Vagina (tissue), 2 donors: ENCODE results near the gene RCN2. TPM values are rescaled to one million over a fixed set of nuclear protein-coding genes. Genes with fewer than 3 reads are reported as not detected.
A peak's percentile ranks its signal among the peaks of the same experiment; 100 is the strongest.
"Not testable (repeated sequence)": the region's sequence is repeated elsewhere in the genome, so short reads cannot be mapped to it uniquely, and the experiment has no call there.

Experiments
- DNase-seq, 2 donors: peaks; one replicate each; pipeline ENCODE4 v3.0.0-alpha.2; 2017; ENCODE audit errors: extremely low spot score in 2 of 2
- H3K27ac ChIP-seq: fragments of 200-600 bp; sonication (generic); one replicate; pipeline ENCODE4 v1.5.1; 2019
- H3K27me3 ChIP-seq: fragments of 200-600 bp; sonication (generic); one replicate; pipeline ENCODE4 v1.5.1; 2019
- H3K36me3 ChIP-seq, 2 donors: fragments of 200-600 bp; sonication (generic); one replicate each; pipeline ENCODE4 v1.5.1; 2017 to 2019
- H3K4me1 ChIP-seq: fragments of 200-600 bp; sonication (generic); one replicate; pipeline ENCODE4 v1.5.1; 2019
- H3K4me3 ChIP-seq, 2 donors: fragments of 200-600 bp; sonication (generic); 1 replicate in 1 of 2; 2 replicates in 1 of 2; pipeline ENCODE4 v1.5.1; 2016 to 2019
- H3K9me3 ChIP-seq: fragments of 200-600 bp; sonication (generic); one replicate; pipeline ENCODE4 v1.5.1; 2019
- POLR2A ChIP-seq, 2 donors: fragments of 450-650 bp; IDR thresholded peaks; one replicate each; pipeline ENCODE4 v1.6.1; 2017; ENCODE audit warnings: antibody characterized with exemption in 2 of 2, mild to moderate bottlenecking in 2 of 2, moderate library complexity in 2 of 2
- POLR2AphosphoS5 ChIP-seq, 2 donors: sonication (generic); formaldehyde crosslinking; IDR thresholded peaks; one replicate each; pipeline ENCODE4 v1.9.0; 2017; ENCODE audit warnings: antibody characterized with exemption in 2 of 2, mild to moderate bottlenecking in 2 of 2, low read depth in 1 of 2; ENCODE audit not compliant: insufficient read depth in 1 of 2
- intact Hi-C: fragments of 100-400 bp; cut with DNase I; formaldehyde crosslinking; loops from one replicate; pipeline ENCODE4 v1.15.1; 2023
- total RNA-seq: library from RNA; depleted of rRNA; stranded (reverse); fragments of >200 nt; gene quantifications from one replicate; pipeline ENCODE4 v1.2.3, GENCODE V29; 2016
- TF ChIP-seq, protein P1 (sequence below), 3 experiments: fragments of 450-650 bp in 2 of 3; fragments of 200-600 bp in 1 of 3; sonication (generic) in 1 of 3; IDR thresholded peaks; one replicate each; pipeline ENCODE4 v1.5.1; 2017 to 2019; ENCODE audit warnings: antibody characterized with exemption in 3 of 3, mild to moderate bottlenecking in 2 of 3, moderate library complexity in 2 of 3

Gene RCN2, protein sequence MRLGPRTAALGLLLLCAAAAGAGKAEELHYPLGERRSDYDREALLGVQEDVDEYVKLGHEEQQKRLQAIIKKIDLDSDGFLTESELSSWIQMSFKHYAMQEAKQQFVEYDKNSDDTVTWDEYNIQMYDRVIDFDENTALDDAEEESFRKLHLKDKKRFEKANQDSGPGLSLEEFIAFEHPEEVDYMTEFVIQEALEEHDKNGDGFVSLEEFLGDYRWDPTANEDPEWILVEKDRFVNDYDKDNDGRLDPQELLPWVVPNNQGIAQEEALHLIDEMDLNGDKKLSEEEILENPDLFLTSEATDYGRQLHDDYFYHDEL
- 39.5 TPM for total RNA-seq

DNA sequence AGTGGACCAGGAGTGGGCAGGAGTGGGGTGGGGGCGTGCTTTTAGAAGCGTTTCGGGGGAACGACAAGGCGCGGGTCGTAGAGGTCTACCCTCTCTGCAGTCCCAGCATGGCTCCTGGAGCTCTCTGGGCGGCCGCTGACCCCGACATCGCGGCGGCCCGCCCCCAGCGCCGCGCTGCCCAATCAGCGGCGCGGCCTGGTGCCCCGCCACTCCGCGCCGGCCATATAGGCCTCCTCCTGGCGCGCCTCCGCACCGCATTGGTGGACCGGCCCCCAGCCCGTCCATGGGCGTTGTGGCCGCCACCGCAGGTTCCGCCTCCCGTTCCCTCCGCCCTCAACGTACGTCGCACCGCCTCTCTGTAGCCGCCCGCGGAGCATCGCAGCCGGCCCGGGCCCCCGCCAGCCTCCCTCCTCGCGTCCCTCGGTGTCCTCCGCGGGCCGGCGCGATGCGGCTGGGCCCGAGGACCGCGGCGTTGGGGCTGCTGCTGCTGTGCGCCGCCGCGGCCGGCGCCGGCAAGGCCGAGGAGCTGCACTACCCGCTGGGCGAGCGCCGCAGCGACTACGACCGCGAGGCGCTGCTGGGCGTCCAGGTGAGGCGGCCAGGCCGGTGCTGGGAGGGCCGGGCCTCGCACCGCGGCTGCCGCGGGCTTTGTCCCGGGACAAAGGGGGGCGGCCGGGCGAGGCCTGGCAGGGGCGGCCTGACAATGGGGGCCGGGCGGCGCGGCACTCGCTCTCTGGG is at the start of gene RCN2:
Gene RCN2, plus strand, starts transcription at position 353 of the 738 bp plus-strand sequence. Its CDS starts 93 bp downstream, at position 446.
- intact Hi-C loops = no loop called here

DNA sequence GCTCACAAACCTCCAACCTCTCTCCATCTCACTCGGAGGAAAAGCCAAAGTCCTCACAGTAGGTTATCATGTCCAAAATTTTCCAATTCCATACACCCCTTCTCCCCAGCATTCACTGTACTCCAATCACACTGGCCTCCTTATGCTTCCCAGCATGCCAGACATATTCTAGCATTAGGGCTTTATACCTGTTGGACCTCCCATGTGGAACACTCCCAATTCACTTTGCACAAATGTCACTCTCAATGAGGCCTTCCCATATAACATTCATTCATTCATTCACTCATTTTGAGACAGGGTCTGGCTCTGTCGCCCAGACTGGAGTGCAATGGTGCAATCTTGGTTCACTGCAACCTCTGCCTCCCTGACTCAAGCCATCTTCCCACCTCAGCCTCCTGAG is 46.3 kb upstream of the RCN2 start:
- Histone ChIP-seq H3K27me3 (no peaks in the 10 kb centered on the region), H3K27ac (no peak overlapping the region)

More for the DNA sequence above, at the start of gene RCN2:
- Histone ChIP-seq H3K27me3 (no peaks in the 10 kb centered on the region), H3K9me3 (no peaks in the 10 kb centered on the region), H3K36me3 (peaks cover 0 to 19% of the 10 kb centered on the region in 2 donors), H3K27ac (peak within 1 kb of the TSS; percentile 56), H3K4me3 (peak within 1 kb of the TSS; percentile 65 to 87), H3K4me1 (peaks cover 15% of the 10 kb centered on the region)
- TF ChIP-seq POLR2AphosphoS5 (IDR thresholded peaks at IDR 0.05; ENCODE audit: insufficient read depth in 1 of 2, low read depth in 1 of 2) = peak; percentile 12 to 67
- peak; percentile 68 to 74 for TF ChIP-seq POLR2A (IDR thresholded peaks at IDR 0.05)
- TF ChIP-seq, protein P1, sequence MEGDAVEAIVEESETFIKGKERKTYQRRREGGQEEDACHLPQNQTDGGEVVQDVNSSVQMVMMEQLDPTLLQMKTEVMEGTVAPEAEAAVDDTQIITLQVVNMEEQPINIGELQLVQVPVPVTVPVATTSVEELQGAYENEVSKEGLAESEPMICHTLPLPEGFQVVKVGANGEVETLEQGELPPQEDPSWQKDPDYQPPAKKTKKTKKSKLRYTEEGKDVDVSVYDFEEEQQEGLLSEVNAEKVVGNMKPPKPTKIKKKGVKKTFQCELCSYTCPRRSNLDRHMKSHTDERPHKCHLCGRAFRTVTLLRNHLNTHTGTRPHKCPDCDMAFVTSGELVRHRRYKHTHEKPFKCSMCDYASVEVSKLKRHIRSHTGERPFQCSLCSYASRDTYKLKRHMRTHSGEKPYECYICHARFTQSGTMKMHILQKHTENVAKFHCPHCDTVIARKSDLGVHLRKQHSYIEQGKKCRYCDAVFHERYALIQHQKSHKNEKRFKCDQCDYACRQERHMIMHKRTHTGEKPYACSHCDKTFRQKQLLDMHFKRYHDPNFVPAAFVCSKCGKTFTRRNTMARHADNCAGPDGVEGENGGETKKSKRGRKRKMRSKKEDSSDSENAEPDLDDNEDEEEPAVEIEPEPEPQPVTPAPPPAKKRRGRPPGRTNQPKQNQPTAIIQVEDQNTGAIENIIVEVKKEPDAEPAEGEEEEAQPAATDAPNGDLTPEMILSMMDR (IDR thresholded peaks at IDR 0.05) = no peak
- DNase-seq = peak in 1 of 2 donors; percentile 92

DNA sequence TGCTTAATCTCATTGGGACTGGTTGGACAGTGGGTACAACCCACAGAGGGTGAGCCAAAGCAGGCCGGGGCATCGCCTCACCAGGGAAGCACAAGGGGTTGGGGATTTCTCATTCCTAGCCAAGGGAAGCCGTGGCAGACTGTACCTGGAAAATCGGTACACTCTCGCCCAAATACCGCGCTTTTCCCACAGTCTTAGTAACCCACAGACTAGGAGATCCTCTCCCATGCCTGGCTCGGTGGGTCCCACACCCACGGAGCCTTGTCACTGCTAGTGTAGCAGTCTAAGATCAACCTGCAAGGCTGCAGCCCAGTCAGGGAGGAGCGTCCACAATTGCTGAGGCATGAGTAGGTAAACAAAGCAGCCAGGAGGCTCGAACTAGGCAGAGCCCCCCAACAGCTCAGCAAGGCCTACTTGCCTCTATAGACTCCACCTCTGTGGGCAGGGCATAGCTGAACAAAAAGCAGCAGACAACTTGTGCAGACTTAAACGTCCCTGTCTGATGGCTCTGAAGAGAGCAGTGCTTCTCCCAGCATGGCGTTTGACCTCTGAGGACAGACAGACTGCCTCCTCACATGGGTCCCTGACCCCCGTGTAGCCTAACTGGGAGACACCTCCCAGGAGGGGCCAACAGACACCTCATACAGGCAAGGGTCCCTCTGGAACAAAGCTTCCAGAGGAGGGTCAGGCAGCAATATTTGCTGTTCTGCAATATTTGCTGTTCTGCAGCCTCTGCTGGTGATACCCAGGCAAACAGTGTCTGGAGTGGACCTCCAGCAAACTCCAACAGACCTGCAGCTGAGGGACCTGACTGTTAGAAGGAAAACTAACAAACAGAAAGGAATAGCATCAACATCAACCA is 44.0 kb upstream of the RCN2 start:
- H3K4me1 ChIP-seq, intact Hi-C loops, H3K4me3 ChIP-seq, DNase-seq, H3K9me3 ChIP-seq, H3K27me3 ChIP-seq, H3K27ac ChIP-seq: not testable (repeated sequence)
- H3K36me3 ChIP-seq = peaks cover 0 to 10% of the 10 kb centered on the region in 2 donors

More for the DNA sequence above, 46.3 kb upstream of the RCN2 start:
- Histone ChIP-seq H3K4me1 (no peaks in the 10 kb centered on the region), H3K4me3 (no peak overlapping the region), H3K36me3 (peaks cover 0 to 20% of the 10 kb centered on the region in 2 donors), H3K9me3 (no peaks in the 10 kb centered on the region)
- intact Hi-C loops = no loop called here
- TF ChIP-seq POLR2AphosphoS5 (IDR thresholded peaks at IDR 0.05; ENCODE audit: insufficient read depth in 1 of 2, low read depth in 1 of 2) = no peak
- TF ChIP-seq, protein P1 (IDR thresholded peaks at IDR 0.05) = no peak
- no peak for TF ChIP-seq POLR2A (IDR thresholded peaks at IDR 0.05)
- no peak for DNase-seq

DNA sequence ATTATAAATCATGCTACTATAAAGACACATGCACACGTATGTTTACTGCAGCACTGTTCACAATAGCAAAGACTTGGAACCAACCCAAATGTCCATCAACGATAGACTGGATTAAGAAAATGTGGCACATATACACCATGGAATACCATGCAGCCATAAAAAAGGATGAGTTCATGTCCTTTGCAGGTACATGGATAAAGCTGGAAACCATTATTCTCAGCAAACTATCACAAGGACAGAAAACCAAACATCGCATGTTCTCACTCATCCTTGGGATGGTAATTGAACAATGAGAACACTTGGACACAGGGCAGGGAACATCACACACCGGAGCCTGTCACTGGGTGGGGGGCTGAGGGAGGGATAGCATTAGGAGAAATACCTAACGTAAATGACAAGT is 38.7 kb upstream of the RCN2 start:
- DNase-seq, intact Hi-C loops, H3K9me3 ChIP-seq: not testable (repeated sequence)

DNA sequence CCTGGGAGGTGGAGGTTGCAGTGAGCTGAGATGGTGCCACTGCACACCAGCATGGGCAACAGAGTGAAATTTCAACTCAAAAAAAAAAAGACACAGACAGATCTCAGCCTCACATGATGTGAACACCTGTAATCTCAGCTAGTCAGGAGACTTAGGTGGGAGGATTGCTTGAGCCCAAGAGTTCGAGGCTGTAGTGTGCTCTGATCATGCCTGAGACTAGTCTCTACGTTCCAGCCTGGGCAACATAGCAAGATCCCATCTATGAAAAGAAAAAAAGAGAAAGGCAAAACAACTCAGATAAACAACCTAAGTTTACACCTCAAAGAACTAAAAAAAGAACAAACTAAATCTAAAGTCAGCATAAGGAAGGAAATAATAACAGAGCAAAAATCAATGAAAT is 37.4 kb upstream of the RCN2 start:
- no peaks in the 10 kb centered on the region for H3K4me1 ChIP-seq
- intact Hi-C loops = no loop called here
- no peak overlapping the region for H3K27ac ChIP-seq
- H3K36me3 ChIP-seq = no peaks in the 10 kb centered on the region
- H3K27me3 ChIP-seq = no peaks in the 10 kb centered on the region
- no peak overlapping the region for H3K4me3 ChIP-seq
- no peak for DNase-seq
- TF ChIP-seq POLR2AphosphoS5 (IDR thresholded peaks at IDR 0.05; ENCODE audit: insufficient read depth in 1 of 2, low read depth in 1 of 2) (no peak), POLR2A (IDR thresholded peaks at IDR 0.05) (no peak)
- TF ChIP-seq, protein P1 (IDR thresholded peaks at IDR 0.05) = no peak
- H3K9me3 ChIP-seq = no peaks in the 10 kb centered on the region

More for the DNA sequence above, 38.7 kb upstream of the RCN2 start:
- H3K4me1 ChIP-seq, H3K4me3 ChIP-seq, H3K27ac ChIP-seq, H3K27me3 ChIP-seq, H3K36me3 ChIP-seq: not testable (repeated sequence)
